ENCODE measurements around the gene NAA15. TPM values are rescaled to one million over a fixed set of nuclear protein-coding genes. Genes with fewer than 3 reads are reported as not detected.

Gene NAA15
- polyA plus RNA-seq, 1 of the 3 experiments (the other 2 are of a cell fraction) = 7.1 TPM

DNA sequence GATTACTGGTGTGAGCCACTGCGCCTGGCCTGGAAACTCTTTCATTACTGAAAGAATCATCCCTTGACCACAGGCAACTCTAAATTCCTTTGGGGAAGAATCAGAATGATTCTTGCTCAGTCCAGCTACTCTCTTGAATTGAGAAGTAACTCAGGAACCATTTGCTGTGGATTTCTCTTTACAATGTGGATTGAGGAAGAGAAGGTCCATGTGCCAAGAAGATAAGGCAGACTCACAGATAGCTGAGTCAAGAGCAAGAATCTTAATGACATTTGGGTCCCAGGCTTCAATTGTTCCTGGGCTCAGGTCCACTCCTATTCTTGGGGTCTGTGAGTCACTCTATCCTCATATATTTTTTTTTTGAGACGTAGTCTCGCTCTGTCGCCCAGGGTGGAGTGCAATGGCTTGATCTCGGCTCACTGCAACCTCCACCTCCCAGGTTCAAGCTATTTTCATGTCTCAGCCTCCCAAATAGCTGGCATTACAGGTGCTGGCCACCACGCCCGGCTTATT lies 15.1 kb upstream of the NAA15 start:
- Histone ChIP-seq H3K4me3 (ENCODE audit: low read depth in 2 of 2, low read length in 1 of 2) (no peak overlapping the region), H3F3A (replicated peaks; ENCODE audit: insufficient read depth) (peaks cover 15% of the 10 kb centered on the region), H3K9me3 (no peaks in the 10 kb centered on the region), H3K36me3 (replicated peaks in 1 of 2; ENCODE audit: control insufficient read depth in 1 of 2, insufficient read depth in 2 of 2, low read length in 1 of 2) (peaks cover 5 to 12% of the 10 kb centered on the region in 2 experiments), H3K4me1 (ENCODE audit: control insufficient read depth in 1 of 2, insufficient read depth in 2 of 2, low read depth in 1 of 2, low read length in 1 of 2) (no peaks in the 10 kb centered on the region; a peak in 1 of 4 replicates), H3K4me2 (no peak overlapping the region), H3K79me2 (ENCODE audit: insufficient read depth) (no peaks in the 10 kb centered on the region), H3K27me3 (ENCODE audit: insufficient read depth) (no peaks in the 10 kb centered on the region), H3K27ac (ENCODE audit: low read depth in 2 of 2, low read length in 1 of 2) (no peak overlapping the region), H4K20me1 (ENCODE audit: insufficient read depth) (no peaks in the 10 kb centered on the region), H3K9me2 (no peaks in the 10 kb centered on the region), H2AFZ (ENCODE audit: low read depth) (no peak overlapping the region), H3K9ac (no peak overlapping the region)
- CTCF ChIA-PET = interaction anchor here (0.5 to 3.2 kb wide), 2 partner anchors 9 to 189 kb away, joined by 3 to 15 read pairs; no protein-coding TSS in a partner anchor
- no peak for TF ChIP-seq MAX (IDR thresholded peaks at IDR 0.05; ENCODE audit: low read depth)
- TF ChIP-seq CHD2 (IDR thresholded peaks at IDR 0.05; ENCODE audit: low read length, partially characterized antibody) = no peak
- no peak for TF ChIP-seq JUND (IDR thresholded peaks at IDR 0.05)
- TF ChIP-seq, protein P1, sequence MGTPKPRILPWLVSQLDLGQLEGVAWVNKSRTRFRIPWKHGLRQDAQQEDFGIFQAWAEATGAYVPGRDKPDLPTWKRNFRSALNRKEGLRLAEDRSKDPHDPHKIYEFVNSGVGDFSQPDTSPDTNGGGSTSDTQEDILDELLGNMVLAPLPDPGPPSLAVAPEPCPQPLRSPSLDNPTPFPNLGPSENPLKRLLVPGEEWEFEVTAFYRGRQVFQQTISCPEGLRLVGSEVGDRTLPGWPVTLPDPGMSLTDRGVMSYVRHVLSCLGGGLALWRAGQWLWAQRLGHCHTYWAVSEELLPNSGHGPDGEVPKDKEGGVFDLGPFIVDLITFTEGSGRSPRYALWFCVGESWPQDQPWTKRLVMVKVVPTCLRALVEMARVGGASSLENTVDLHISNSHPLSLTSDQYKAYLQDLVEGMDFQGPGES (IDR thresholded peaks at IDR 0.05; ENCODE audit: low read depth, low read length) = no peak
- TF ChIP-seq, protein P2, sequence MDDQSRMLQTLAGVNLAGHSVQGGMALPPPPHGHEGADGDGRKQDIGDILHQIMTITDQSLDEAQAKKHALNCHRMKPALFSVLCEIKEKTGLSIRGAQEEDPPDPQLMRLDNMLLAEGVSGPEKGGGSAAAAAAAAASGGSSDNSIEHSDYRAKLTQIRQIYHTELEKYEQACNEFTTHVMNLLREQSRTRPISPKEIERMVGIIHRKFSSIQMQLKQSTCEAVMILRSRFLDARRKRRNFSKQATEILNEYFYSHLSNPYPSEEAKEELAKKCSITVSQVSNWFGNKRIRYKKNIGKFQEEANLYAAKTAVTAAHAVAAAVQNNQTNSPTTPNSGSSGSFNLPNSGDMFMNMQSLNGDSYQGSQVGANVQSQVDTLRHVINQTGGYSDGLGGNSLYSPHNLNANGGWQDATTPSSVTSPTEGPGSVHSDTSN (IDR thresholded peaks at IDR 0.05) = no peak
- TF ChIP-seq RXRA (IDR thresholded peaks at IDR 0.05; ENCODE audit: borderline replicate concordance, low read depth) = no peak
- TF ChIP-seq GATA2 (CRISPR knock-in tag; IDR thresholded peaks at IDR 0.05) = no peak
- TF ChIP-seq, protein P3, sequence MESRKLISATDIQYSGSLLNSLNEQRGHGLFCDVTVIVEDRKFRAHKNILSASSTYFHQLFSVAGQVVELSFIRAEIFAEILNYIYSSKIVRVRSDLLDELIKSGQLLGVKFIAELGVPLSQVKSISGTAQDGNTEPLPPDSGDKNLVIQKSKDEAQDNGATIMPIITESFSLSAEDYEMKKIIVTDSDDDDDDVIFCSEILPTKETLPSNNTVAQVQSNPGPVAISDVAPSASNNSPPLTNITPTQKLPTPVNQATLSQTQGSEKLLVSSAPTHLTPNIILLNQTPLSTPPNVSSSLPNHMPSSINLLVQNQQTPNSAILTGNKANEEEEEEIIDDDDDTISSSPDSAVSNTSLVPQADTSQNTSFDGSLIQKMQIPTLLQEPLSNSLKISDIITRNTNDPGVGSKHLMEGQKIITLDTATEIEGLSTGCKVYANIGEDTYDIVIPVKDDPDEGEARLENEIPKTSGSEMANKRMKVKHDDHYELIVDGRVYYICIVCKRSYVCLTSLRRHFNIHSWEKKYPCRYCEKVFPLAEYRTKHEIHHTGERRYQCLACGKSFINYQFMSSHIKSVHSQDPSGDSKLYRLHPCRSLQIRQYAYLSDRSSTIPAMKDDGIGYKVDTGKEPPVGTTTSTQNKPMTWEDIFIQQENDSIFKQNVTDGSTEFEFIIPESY (IDR thresholded peaks at IDR 0.05; ENCODE audit: borderline replicate concordance, low read depth) = no peak
- no peak for TF ChIP-seq GABPA (IDR thresholded peaks at IDR 0.05; ENCODE audit: low read depth)
- no peak for TF ChIP-seq NFIC (IDR thresholded peaks at IDR 0.05; ENCODE audit: borderline replicate concordance)
- TF ChIP-seq EZH2phosphoT487 (IDR thresholded peaks at IDR 0.05; ENCODE audit: borderline replicate concordance, low read depth) = no peak
- WGBS (ENCODE audit: low lambda C conversion rate) = 96% methylated on average over 7 of the region's 7 CpGs
- DNase-seq = no peak
- POLR2A ChIA-PET = no interaction called here

Measured in SK-N-SH (cell line).